Measurements from ENCODE around the gene SLC47A1.
A peak's percentile ranks its signal among the peaks of the same experiment; 100 is the strongest.
"Not testable (repeated sequence)": the region's sequence is repeated elsewhere in the genome, so short reads cannot be mapped to it uniquely, and the experiment has no call there.

SLC47A1 gene, protein sequence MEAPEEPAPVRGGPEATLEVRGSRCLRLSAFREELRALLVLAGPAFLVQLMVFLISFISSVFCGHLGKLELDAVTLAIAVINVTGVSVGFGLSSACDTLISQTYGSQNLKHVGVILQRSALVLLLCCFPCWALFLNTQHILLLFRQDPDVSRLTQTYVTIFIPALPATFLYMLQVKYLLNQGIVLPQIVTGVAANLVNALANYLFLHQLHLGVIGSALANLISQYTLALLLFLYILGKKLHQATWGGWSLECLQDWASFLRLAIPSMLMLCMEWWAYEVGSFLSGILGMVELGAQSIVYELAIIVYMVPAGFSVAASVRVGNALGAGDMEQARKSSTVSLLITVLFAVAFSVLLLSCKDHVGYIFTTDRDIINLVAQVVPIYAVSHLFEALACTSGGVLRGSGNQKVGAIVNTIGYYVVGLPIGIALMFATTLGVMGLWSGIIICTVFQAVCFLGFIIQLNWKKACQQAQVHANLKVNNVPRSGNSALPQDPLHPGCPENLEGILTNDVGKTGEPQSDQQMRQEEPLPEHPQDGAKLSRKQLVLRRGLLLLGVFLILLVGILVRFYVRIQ

GRCh38 chr17:19533718-19534561 lies at the start of gene SLC47A1:
Gene SLC47A1 (plus strand): TSS chr17:19533854. CDS start chr17:19533940, 86 bp downstream.
- DNase-seq = peak; percentile 60

DNA sequence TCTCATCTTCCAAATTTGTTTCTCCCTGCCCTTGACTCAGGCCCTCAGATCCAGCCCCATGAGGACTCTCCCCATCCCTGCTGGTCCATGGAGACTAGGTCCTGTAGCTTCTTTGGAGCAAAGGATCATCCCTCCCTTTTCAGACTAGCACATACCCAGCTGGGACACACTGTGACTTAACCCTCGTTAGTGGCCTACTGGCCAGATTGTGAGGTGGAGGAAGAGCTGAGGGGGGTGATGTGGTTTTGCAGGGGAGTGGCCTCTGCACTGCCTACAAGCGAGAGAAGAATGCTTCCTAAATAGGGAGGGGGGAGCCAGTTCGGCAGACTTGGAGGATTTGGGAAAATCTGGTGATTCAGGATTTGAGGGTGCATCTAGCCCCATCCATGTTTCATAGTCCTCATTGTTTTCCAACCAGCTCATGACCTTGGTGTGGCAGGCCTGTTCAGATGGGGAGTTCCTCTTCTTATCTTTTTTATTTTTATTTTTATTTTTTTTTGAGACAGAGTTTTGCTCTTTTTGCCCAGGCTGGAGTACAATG lies 47.8 kb upstream of the SLC47A1 start:
- DNase-seq = no peak

DNA sequence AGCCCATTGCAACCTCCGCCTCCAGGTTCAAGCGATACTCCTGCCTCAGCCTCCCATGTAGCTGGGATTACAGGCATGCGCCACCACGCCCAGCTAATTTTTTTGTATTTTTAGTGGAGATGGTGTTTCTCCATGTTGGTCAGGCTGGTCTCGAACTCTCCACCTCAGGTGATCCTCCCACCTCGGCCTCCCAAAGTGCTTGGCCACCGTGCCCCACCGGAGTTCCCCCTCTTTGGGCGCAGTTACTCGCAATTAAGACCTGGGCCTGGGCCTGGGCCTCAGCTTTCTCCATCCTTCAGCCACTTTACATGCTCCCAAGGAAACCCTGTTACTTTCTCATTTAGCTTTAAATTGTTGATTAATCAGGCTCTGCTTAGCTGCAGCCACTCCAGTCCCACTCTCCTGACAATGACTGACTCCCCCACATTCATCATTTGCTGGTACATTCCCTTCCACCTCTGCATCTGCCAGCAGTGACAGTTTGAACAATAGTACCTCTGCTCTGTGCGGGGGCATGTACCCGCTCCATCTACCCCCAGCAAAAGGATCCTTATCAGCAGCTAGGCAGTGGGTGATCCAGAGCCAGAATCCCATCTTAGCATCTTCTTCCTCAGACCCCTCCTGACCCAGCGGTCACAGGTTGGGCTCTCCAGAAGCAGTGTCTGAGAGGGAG lies 47.2 kb upstream of the SLC47A1 start:
- no peak for DNase-seq

- peak; percentile 63 for DNase-seq
These were observed 46.5 kb upstream of the SLC47A1 start for GRCh38 chr17:19487024-19487600.

- no peak for DNase-seq
These were observed 41.5 kb upstream of the SLC47A1 start for GRCh38 chr17:19492141-19492540.

DNA sequence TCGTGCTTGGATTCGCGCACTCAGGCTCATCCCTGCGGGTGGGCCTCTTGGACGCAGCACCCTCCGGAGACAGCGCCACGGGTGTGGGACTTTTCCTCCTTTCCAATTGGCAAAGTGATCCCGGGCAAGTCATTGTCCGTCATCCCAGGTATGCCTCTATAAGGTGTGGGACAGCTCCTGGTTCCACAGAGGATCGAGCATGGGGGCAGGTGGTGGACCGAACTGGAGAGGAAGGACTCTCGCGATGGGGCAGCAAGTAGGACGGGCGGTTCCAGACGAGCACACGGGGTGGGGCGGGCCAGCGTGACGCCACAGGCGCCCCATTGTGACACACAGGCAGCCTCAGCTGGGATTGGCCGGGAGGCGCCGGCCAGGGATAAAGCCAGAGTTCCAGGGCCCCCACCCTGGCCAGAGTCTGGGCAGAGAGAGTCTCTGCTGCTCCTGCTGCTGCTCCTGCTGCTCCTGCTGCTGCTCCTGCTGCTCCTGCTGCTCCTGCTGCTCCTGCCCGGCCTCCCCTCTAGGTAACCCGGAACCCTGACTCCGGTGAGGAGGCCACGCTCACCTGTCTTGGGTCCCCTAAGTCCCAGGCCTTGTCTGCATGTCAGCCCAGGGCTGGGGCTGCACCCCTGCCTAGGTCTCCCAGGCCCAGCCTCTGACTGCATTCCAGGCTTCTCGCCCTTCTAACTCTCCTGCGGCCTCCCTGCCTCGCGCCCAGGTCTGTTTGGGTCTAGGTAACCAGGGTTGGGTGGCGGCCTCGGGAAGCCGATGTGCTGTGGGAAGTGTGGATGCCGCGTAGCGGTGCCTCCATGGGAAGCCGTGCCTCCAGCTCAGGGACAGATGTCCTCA lies 38.5 kb upstream of the SLC47A1 start:
- no peak for DNase-seq

GRCh38 chr17:19495828-19496528 lies 37.7 kb upstream of the SLC47A1 start:
- no peak for DNase-seq

DNA sequence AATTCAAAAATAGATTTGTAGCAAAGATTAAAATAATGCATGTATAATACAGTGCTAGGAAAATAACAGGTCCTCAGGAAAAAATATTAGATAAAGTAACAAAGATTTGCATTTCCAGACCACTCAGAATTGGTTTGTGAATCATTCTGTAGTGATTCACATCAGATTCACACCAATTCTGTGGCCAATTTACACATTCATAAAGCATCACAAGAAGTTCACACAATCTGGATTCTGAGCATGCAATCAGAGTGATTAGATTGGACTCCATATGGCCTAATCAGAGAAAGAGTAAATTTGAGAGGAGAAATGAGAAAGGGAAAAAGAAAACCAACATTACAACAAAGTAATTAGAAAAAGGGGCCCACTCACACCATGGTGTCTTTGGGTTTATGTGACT lies 36.0 kb upstream of the SLC47A1 start:
- no peak for DNase-seq

DNA sequence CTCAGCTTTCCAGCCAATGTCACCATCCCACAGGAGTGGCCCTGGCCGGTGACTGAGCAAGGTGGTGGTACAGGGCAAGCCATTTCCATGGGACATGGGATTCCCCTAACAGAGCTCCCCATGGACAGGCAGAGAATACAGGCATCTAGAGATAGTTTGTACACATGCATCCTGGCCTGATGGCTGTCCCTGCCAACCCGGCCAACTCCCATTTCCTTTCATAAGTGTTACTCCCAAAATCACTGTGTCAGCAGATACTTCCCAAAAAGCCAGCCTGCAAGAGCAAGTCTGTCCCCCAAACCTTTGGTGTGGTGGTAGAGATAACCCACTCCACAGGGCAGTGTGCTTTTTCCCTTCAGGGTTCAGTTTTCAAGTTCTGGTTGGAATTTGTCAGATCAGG lies 32.4 kb upstream of the SLC47A1 start:
- DNase-seq = no peak

- DNase-seq = no peak
These were observed 31.1 kb upstream of the SLC47A1 start for GRCh38 chr17:19502517-19502916.

DNA sequence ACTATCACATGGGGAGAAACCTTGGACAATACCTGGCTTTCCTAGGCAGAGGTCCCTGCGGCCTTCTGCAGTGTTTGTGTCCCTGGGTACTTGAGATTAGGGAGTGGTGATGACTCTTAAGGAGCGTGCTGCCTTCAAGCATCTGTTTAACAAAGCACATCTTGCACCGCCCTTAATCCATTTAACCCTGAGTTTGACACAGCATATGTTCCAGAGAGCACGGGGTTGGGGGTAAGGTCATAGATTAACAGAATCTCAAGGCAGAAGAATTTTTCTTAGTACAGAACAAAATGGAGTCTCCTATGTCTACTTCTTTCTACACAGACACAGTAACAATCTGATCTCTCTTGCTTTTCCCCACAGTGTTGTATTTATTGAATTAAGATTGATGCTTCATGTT lies 28.1 kb upstream of the SLC47A1 start:
- not testable (repeated sequence) for DNase-seq

DNA sequence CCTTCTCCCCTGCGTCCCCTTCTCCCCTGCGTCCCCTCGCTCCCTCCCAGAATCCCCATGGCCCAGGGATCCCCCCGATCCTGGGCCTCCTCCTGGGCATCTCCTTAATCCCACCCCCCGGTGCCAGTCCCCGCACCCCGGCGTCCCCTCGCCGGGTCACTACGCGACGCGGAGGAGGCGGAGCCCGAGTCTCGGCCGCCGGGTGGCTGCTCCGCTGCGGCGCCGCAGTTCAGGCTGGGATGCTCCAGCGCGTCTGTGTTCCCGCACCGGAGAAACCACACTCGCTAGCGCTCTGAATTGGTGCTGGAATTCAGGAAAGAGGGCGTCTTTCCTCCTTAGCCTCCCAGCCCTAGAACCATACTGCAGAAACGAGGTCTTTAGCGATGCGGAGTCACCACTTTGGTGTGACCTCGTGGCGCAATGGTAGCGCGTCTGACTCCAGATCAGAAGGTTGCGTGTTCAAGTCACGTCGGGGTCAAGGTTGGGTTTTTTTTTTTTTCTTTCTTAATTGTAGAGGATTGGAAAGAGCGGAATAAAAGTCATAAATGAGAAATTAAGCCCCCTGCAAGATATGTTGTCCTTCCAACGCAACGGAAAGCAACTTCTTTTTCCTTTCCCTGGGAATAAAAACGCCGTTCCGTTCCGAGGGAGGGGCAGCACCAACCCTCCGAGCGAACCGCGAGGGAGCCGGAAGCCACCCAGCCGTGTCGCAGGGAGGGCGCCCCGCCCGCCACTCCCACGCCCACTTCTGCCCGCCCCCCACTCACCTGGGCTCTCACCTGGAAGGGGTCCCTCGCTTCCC lies 25.7 kb upstream of the SLC47A1 start:
- peak; percentile 97 for DNase-seq

GRCh38 chr17:19508577-19508867 lies 25.1 kb upstream of the SLC47A1 start:
- no peak for DNase-seq

- not testable (repeated sequence) for DNase-seq
These were observed 24.3 kb upstream of the SLC47A1 start for GRCh38 chr17:19509281-19509852.

DNA sequence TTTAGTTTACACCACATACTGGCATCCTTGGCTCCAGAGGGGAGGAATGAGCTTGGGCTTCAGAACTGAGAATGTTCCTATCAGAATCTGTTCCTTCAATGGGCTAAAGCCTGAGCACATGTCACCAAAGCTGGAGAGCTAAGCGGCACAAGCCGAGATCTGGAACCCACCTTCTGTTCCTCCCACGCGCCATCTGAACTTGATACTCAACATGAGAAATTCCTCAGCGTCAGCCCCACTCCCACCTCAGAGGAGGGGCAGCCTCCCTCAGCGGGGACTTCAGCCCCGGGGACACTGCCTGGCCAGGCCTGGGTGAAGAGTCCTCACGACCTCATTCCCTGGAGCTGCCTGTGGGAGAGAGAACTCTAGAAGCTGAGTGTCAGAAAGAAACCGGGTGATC lies 22.8 kb upstream of the SLC47A1 start:
- no peak for DNase-seq

- DNase-seq = peak; percentile 80
These were observed 19.7 kb upstream of the SLC47A1 start for GRCh38 chr17:19513897-19514488.

- DNase-seq = no peak
These were observed 16.0 kb upstream of the SLC47A1 start for GRCh38 chr17:19517699-19518098.

DNA sequence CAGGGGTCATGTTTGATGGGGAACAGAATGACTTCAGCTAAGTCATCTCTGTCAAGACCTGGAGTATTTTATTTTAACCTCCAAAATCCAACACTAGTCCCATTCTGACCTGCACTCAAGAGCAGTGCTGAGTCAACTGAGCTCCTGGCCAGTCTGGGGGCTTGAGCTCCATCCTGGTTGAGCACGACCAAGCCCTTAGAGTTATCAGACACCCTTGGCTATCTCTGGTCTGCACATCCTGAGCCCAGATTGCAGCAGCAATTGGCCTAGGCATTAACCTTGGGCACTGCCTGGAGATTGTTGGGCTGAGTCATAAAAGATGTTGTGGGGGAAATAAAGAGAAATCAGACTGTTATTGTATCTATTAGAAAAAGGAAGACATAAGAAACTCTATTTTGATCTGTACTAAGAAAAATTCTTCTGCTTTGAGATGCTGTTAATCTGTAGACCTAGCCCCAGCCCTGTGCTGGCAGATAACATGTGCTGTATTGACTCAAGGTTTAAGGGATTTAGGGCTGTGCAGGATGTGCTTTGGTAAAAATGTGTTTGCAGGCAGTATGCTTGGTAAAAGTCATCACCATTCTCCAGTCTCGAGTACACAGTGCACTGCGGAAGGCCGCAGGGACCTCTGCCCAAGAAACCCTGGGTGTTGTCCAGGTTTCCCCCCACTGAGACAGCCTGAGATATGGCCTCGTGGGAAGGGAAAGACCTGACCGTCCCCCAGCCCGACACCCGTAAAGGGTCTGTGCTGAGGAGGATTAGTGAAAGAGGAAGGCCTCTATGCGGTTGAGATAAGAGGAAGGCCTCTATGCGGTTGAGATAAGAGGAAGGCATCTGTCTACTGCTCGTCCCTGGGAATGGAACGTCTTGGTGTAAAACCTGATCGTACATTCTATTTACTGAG lies 14.0 kb upstream of the SLC47A1 start:
- DNase-seq = not testable (repeated sequence)

Data from right forelimb (tissue), 1 donor.